Activated naive CD8-positive, alpha-beta T cell (primary cell): ENCODE results near the gene PPP1R14C.

Experiments used
- H3K27ac Mint-ChIP-seq: one replicate; pipeline ENCODE4 v1.8.0; 2021; ENCODE audit warnings: mixed read lengths
- H3K27me3 Mint-ChIP-seq: one replicate; pipeline ENCODE4 v1.8.0; 2021; ENCODE audit warnings: mixed read lengths
- H3K36me3 Mint-ChIP-seq: one replicate; pipeline ENCODE4 v1.8.0; 2021; ENCODE audit warnings: mixed read lengths
- H3K4me1 Mint-ChIP-seq: one replicate; pipeline ENCODE4 v1.8.0; 2021; ENCODE audit warnings: low read depth, mixed read lengths
- H3K4me3 Mint-ChIP-seq: one replicate; pipeline ENCODE4 v1.8.0; 2021; ENCODE audit warnings: mild to moderate bottlenecking, mixed read lengths
- H3K9me3 Mint-ChIP-seq: one replicate; pipeline ENCODE4 v1.8.0; 2021; ENCODE audit warnings: low read depth, mixed read lengths

The PPP1R14C gene

GRCh38 chr6:150247803-150248202, 105.0 kb downstream of the PPP1R14C start:
- no peak overlapping the region for H3K27ac Mint-ChIP-seq
- no peak overlapping the region for H3K4me3 Mint-ChIP-seq
- H3K36me3 Mint-ChIP-seq: peaks cover 2% of the 10 kb centered on the region

GRCh38 chr6:150248300-150248699, 105.5 kb downstream of the PPP1R14C start:
- peaks cover 6% of the 10 kb centered on the region for H3K9me3 Mint-ChIP-seq
- peaks cover 2% of the 10 kb centered on the region for H3K36me3 Mint-ChIP-seq
- H3K4me3 Mint-ChIP-seq: no peak overlapping the region

More at GRCh38 chr6:150247803-150248202, 105.0 kb downstream of the PPP1R14C start:
- H3K4me1 Mint-ChIP-seq: no peaks in the 10 kb centered on the region
- peaks cover 6% of the 10 kb centered on the region for H3K9me3 Mint-ChIP-seq
- H3K27me3 Mint-ChIP-seq: no peaks in the 10 kb centered on the region

DNA sequence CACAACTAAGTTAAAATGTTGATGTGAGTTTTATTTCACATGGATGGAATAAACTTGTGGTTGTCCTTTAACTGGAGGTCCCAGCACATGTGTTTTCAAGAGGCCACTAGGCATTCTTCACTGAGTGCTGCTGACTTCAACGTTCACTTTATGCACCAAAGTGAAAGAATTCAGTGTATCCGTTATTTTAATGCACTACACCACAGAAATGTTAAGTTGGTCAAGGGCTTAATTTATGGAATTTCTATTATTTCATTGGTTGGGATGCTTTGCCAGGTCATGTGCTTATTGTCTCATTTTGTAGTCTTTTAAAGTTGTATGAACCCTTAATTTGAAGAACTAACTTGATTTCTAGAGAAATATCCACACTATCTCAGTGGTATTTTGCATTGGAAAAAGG, 106.4 kb downstream of the PPP1R14C start:
- Mint-ChIP-seq H3K36me3 (peaks cover 2% of the 10 kb centered on the region), H3K4me3 (no peak overlapping the region), H3K27me3 (peaks cover under 1% of the 10 kb centered on the region), H3K9me3 (peaks cover 6% of the 10 kb centered on the region), H3K27ac (no peak overlapping the region), H3K4me1 (no peaks in the 10 kb centered on the region)

More at GRCh38 chr6:150248300-150248699, 105.5 kb downstream of the PPP1R14C start:
- Mint-ChIP-seq H3K4me1 (no peaks in the 10 kb centered on the region), H3K27ac (no peak overlapping the region), H3K27me3 (no peaks in the 10 kb centered on the region)

- peaks cover 2% of the 10 kb centered on the region for H3K36me3 Mint-ChIP-seq
- peaks cover 6% of the 10 kb centered on the region for H3K9me3 Mint-ChIP-seq
- H3K4me1 Mint-ChIP-seq: no peaks in the 10 kb centered on the region
- peaks cover 4% of the 10 kb centered on the region for H3K27me3 Mint-ChIP-seq
- no peak overlapping the region for H3K27ac Mint-ChIP-seq
- no peak overlapping the region for H3K4me3 Mint-ChIP-seq
These were observed 108.0 kb downstream of the PPP1R14C start for GRCh38 chr6:150250826-150251225.

DNA sequence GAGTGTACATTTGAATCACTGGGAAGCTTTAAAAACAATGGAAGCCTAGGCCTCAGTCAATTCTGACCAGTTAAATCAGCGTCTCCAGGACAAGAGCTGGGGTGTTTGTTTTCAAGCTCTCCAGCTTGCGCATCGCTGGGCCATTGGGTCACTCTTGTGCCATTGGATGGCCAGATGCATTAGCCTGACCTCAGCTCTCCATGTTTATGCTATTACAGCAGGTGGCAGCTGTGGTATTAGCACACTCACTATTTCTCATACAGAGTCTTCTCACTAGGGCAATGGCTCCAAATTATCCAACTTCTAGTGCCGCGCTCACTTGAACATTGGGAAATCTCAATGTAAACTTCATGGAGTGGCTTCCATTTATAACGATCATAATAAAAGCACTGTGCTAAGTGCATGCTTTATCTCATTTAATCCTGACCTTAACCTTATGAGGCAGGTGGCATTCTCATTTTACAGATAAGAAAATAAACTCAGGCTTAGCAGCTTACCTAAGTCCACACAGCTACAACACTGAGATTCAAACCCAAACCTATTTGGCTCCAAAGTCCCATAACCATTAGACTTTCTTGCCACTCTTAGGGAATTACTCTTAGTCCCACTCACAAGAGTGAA, 108.8 kb downstream of the PPP1R14C start:
- peaks cover 6% of the 10 kb centered on the region for H3K9me3 Mint-ChIP-seq
- H3K27ac Mint-ChIP-seq: no peak overlapping the region
- peaks cover 2% of the 10 kb centered on the region for H3K36me3 Mint-ChIP-seq
- no peak overlapping the region for H3K4me3 Mint-ChIP-seq
- peaks cover 11% of the 10 kb centered on the region for H3K27me3 Mint-ChIP-seq
- no peaks in the 10 kb centered on the region for H3K4me1 Mint-ChIP-seq

GRCh38 chr6:150252714-150253444, 110.0 kb downstream of the PPP1R14C start:
- Mint-ChIP-seq H3K4me1 (no peaks in the 10 kb centered on the region), H3K27me3 (peaks cover 14% of the 10 kb centered on the region), H3K36me3 (peaks cover 2% of the 10 kb centered on the region), H3K27ac (no peak overlapping the region), H3K4me3 (no peak overlapping the region), H3K9me3 (no peaks in the 10 kb centered on the region)

DNA sequence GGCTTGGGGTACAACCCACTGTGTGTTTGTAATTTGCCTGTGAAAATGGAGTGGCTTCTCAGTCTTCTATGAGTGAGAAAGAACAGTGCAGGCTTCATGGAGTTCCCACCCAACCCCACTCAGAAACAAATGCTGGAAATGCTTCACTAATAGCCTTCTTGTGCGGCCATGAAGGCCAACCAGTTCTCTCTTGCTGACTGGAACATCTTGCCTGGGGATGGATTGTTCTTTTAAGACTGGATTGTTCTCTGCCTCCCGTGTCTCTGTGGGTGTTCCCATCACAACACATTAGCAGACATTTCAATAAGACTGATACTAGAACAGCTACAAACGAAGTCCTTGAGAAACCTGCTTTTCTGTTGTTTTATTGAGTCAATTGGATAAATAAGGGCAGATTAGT, 110.6 kb downstream of the PPP1R14C start:
- no peaks in the 10 kb centered on the region for H3K9me3 Mint-ChIP-seq
- H3K4me1 Mint-ChIP-seq: no peaks in the 10 kb centered on the region
- no peak overlapping the region for H3K4me3 Mint-ChIP-seq
- H3K36me3 Mint-ChIP-seq: no peaks in the 10 kb centered on the region
- peaks cover 14% of the 10 kb centered on the region for H3K27me3 Mint-ChIP-seq
- no peak overlapping the region for H3K27ac Mint-ChIP-seq

DNA sequence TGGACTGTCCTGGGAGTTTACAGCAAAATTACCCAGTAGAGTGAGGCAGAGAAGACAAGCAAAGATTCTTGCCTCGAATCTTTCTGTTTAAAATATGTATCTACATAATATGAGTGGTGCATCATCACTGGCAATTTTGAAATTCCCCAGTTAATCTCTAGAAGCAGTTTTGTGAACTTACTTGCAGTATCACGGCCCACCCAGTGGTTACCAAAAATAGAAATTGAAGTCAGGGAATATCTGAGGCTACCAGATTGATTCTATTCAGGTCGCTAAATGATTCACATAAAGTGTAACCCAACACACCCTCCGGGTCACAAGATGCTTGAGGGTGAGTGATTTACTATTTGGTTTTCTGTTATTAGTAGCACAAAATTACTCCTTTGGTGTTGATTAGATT, 111.9 kb downstream of the PPP1R14C start:
- no peak overlapping the region for H3K4me3 Mint-ChIP-seq
- H3K9me3 Mint-ChIP-seq: no peaks in the 10 kb centered on the region
- peaks cover 14% of the 10 kb centered on the region for H3K27me3 Mint-ChIP-seq
- no peak overlapping the region for H3K27ac Mint-ChIP-seq
- H3K4me1 Mint-ChIP-seq: no peaks in the 10 kb centered on the region
- no peaks in the 10 kb centered on the region for H3K36me3 Mint-ChIP-seq

DNA sequence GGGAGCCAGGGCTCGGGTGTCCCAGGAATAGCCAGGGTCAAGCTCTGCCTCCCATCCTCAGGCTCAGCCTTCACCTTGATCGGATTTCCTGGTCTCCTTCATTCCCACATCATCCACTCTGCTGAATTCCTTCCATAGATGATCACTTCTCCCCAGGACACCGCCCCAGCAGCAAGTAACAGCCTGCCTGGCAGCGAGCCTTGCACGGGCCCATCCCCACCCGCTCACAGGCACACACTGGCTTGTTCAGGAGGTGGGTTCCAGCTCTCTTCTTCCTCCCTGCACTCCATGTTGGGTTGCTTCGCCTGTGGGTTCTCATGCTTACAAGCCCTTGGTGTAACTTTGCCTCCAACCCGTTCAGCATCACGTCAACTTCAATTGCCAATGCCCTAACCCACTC, 113.0 kb downstream of the PPP1R14C start:
- Mint-ChIP-seq H3K36me3 (no peaks in the 10 kb centered on the region), H3K4me1 (no peaks in the 10 kb centered on the region), H3K27ac (no peak overlapping the region), H3K4me3 (no peak overlapping the region), H3K9me3 (no peaks in the 10 kb centered on the region), H3K27me3 (peaks cover 14% of the 10 kb centered on the region)

- Mint-ChIP-seq H3K27me3 (peaks cover 14% of the 10 kb centered on the region), H3K4me1 (no peaks in the 10 kb centered on the region), H3K36me3 (no peaks in the 10 kb centered on the region), H3K27ac (no peak overlapping the region), H3K4me3 (no peak overlapping the region), H3K9me3 (no peaks in the 10 kb centered on the region)
These were observed 113.9 kb downstream of the PPP1R14C start for GRCh38 chr6:150256618-150257272.

DNA sequence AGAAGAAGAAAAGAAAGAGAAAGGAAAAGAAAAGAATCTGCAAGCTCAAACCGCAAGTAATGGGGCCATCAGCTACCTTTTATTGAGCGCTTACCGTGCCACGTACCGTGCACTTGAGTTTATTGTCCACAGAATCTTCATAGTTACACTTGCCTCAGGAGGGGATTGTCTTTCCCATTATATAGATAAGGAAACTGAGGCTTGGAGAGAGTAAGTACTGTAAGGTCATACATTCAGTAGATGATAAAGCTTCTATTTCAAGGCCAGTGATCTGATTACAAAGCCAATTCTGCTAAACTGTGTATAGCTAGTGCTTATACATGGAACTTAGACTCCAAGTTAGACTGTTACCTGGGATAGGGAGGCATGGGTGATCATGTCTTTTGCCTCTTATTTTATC, 115.5 kb downstream of the PPP1R14C start:
- Mint-ChIP-seq H3K36me3 (no peaks in the 10 kb centered on the region), H3K4me1 (no peaks in the 10 kb centered on the region), H3K27ac (no peak overlapping the region), H3K4me3 (no peak overlapping the region), H3K27me3 (peaks cover 14% of the 10 kb centered on the region), H3K9me3 (no peaks in the 10 kb centered on the region)

DNA sequence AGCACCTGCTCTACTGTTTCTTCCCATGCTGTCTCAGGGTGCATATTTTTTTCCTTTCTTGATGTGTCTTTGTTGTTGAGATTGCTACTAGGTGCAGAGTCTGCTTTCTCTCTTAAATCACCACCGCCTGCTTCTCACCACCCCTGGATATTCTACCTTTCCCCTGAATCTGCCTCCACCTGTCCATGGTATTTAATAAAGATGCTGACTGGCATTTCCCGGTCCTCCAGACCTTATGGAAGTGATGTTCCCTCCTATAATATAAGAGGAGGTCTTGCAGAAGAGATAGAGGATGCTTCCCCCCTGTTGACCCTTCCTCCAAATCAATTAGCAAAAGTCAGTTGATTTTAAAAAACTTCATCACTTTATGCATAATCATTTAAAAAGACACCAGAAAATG, 118.1 kb downstream of the PPP1R14C start:
- H3K36me3 Mint-ChIP-seq: no peaks in the 10 kb centered on the region
- peaks cover 2% of the 10 kb centered on the region for H3K4me1 Mint-ChIP-seq
- peaks cover 9% of the 10 kb centered on the region for H3K27me3 Mint-ChIP-seq
- H3K4me3 Mint-ChIP-seq: no peak overlapping the region
- H3K9me3 Mint-ChIP-seq: no peaks in the 10 kb centered on the region
- no peak overlapping the region for H3K27ac Mint-ChIP-seq

DNA sequence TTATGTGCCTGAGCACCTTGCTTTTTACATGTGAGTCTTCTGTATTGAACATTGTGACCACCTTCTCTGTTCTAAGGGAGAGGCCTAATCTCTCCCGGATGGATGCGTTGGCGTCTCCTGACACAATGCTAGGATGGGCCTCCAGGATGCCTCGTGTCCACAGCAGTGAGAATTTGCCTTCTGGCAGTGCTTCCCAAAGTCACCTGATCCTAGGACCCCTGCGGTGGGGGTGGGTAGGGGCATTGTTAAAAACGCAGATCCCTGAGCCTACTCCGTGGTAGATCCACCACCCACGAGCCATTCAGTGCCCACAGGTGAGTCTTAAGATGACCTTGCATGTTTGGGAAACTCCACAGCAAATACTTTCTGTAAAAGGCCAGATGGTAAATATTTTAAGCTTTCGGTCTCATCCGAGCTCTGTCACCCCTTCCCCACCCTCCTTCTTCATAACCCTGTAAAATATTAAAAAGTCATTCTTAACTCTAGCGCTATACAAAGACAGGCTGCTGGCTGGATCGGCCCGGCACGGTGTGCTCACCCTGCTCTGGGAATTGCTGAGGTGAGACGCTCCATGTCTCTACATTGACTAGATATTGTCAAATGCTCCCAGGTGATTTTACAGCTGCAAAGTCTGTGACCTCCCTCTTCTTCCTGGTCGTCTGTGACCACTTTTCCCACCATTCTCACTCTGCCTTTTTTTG, 119.3 kb downstream of the PPP1R14C start:
- H3K36me3 Mint-ChIP-seq: no peaks in the 10 kb centered on the region
- no peaks in the 10 kb centered on the region for H3K27me3 Mint-ChIP-seq
- no peaks in the 10 kb centered on the region for H3K9me3 Mint-ChIP-seq
- H3K4me3 Mint-ChIP-seq: no peak overlapping the region
- no peak overlapping the region for H3K27ac Mint-ChIP-seq
- H3K4me1 Mint-ChIP-seq: peaks cover 2% of the 10 kb centered on the region

- no peak overlapping the region for H3K27ac Mint-ChIP-seq
- H3K27me3 Mint-ChIP-seq: no peaks in the 10 kb centered on the region
- H3K4me1 Mint-ChIP-seq: peaks cover 2% of the 10 kb centered on the region
- no peak overlapping the region for H3K4me3 Mint-ChIP-seq
- H3K36me3 Mint-ChIP-seq: no peaks in the 10 kb centered on the region
- no peaks in the 10 kb centered on the region for H3K9me3 Mint-ChIP-seq
These were observed 121.0 kb downstream of the PPP1R14C start for GRCh38 chr6:150263765-150264404.
